Nephron progenitor cell (in vitro differentiated cells): ENCODE measurements around the gene DDX24.

ENCODE experiments used
- DNase-seq: peaks from one replicate; pipeline ENCODE4 v3.0.0; 2021
- H3K27ac Mint-ChIP-seq: 2 replicates; pipeline ENCODE4 v1.8.0; 2021; ENCODE audit warnings: mild to moderate bottlenecking, moderate library complexity, mixed read lengths
- H3K27me3 Mint-ChIP-seq: 2 replicates; pipeline ENCODE4 v1.8.0; 2021; ENCODE audit warnings: mild to moderate bottlenecking, low read depth, mixed read lengths; ENCODE audit not compliant: poor library complexity
- H3K36me3 Mint-ChIP-seq: 2 replicates; pipeline ENCODE4 v1.8.0; 2021; ENCODE audit warnings: low read depth, mixed read lengths
- H3K4me1 Mint-ChIP-seq: 2 replicates; pipeline ENCODE4 v1.8.0; 2021; ENCODE audit warnings: mixed read lengths
- H3K4me3 Mint-ChIP-seq: 2 replicates; pipeline ENCODE4 v1.8.0; 2021; ENCODE audit warnings: mild to moderate bottlenecking, moderate library complexity, mixed read lengths
- H3K9me3 Mint-ChIP-seq: 2 replicates; pipeline ENCODE4 v1.8.0; 2021; ENCODE audit warnings: mild to moderate bottlenecking, moderate library complexity, mixed read lengths
- TF ChIP-seq, protein P1 (sequence below): fragments of 200-600 bp; sonication (generic); IDR thresholded peaks from 2 replicates; pipeline ENCODE4 v1.5.0; 2021; ENCODE audit warnings: antibody characterized with exemption

The DDX24 gene

GRCh38 chr14:94123296-94123695 is 42.3 kb upstream of the DDX24 start:
- no peak overlapping the region for H3K27ac Mint-ChIP-seq
- peaks cover 21% of the 10 kb centered on the region for H3K27me3 Mint-ChIP-seq
- TF ChIP-seq, protein P1, sequence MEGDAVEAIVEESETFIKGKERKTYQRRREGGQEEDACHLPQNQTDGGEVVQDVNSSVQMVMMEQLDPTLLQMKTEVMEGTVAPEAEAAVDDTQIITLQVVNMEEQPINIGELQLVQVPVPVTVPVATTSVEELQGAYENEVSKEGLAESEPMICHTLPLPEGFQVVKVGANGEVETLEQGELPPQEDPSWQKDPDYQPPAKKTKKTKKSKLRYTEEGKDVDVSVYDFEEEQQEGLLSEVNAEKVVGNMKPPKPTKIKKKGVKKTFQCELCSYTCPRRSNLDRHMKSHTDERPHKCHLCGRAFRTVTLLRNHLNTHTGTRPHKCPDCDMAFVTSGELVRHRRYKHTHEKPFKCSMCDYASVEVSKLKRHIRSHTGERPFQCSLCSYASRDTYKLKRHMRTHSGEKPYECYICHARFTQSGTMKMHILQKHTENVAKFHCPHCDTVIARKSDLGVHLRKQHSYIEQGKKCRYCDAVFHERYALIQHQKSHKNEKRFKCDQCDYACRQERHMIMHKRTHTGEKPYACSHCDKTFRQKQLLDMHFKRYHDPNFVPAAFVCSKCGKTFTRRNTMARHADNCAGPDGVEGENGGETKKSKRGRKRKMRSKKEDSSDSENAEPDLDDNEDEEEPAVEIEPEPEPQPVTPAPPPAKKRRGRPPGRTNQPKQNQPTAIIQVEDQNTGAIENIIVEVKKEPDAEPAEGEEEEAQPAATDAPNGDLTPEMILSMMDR, result no peak
- no peaks in the 10 kb centered on the region for H3K4me1 Mint-ChIP-seq
- no peak overlapping the region for H3K4me3 Mint-ChIP-seq
- peaks cover 34% of the 10 kb centered on the region for H3K9me3 Mint-ChIP-seq
- H3K36me3 Mint-ChIP-seq, result no peaks in the 10 kb centered on the region
- no peak for DNase-seq

DNA sequence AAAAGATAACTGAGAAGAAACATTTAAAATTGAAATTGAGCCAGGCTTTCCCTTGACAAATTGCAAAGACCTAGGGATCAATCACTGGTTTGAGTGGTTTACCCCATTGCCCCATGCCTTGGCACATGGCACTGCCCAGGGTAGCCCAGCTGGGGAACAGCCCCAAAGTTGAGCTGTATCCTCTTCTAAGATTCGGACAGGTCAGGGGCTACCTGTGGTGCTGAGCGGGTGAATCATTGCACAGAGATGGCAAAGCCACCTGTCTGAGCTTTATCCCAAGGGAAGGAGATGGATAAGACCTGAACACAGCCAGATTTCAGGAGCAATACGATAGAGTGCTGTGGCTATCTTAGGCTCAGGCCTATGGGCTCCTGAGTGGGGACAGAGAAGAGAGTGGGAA is 41.4 kb upstream of the DDX24 start:
- H3K36me3 Mint-ChIP-seq, result no peaks in the 10 kb centered on the region
- peaks cover 21% of the 10 kb centered on the region for H3K27me3 Mint-ChIP-seq
- peaks cover 34% of the 10 kb centered on the region for H3K9me3 Mint-ChIP-seq
- H3K4me3 Mint-ChIP-seq, result no peak overlapping the region
- TF ChIP-seq, protein P1, result no peak
- peaks cover 5% of the 10 kb centered on the region for H3K4me1 Mint-ChIP-seq
- DNase-seq, result no peak
- no peak overlapping the region for H3K27ac Mint-ChIP-seq

- H3K4me1 Mint-ChIP-seq, result peaks cover 15% of the 10 kb centered on the region
- no peak overlapping the region for H3K4me3 Mint-ChIP-seq
- peaks cover 21% of the 10 kb centered on the region for H3K27me3 Mint-ChIP-seq
- H3K27ac Mint-ChIP-seq, result no peak overlapping the region
- DNase-seq, result no peak
- H3K36me3 Mint-ChIP-seq, result no peaks in the 10 kb centered on the region
- TF ChIP-seq, protein P1, result no peak
- peaks cover 34% of the 10 kb centered on the region for H3K9me3 Mint-ChIP-seq
Measured at GRCh38 chr14:94121485-94121884, 40.5 kb upstream of the DDX24 start.

GRCh38 chr14:94120667-94121340 is 39.8 kb upstream of the DDX24 start:
- Mint-ChIP-seq H3K27me3 (peaks cover 21% of the 10 kb centered on the region), H3K36me3 (no peaks in the 10 kb centered on the region), H3K9me3 (peaks cover 34% of the 10 kb centered on the region), H3K27ac (no peak overlapping the region), H3K4me3 (no peak overlapping the region), H3K4me1 (peaks cover 17% of the 10 kb centered on the region)
- no peak for DNase-seq
- TF ChIP-seq, protein P1, result no peak

- peaks cover 19% of the 10 kb centered on the region for H3K27me3 Mint-ChIP-seq
- TF ChIP-seq, protein P1, result no peak
- no peak overlapping the region for H3K4me3 Mint-ChIP-seq
- no peak overlapping the region for H3K27ac Mint-ChIP-seq
- H3K4me1 Mint-ChIP-seq, result peaks cover 32% of the 10 kb centered on the region
- no peak for DNase-seq
- H3K9me3 Mint-ChIP-seq, result peaks cover 34% of the 10 kb centered on the region
- no peaks in the 10 kb centered on the region for H3K36me3 Mint-ChIP-seq
Measured at GRCh38 chr14:94119071-94119470, 38.1 kb upstream of the DDX24 start.

- no peak for DNase-seq
- Mint-ChIP-seq H3K36me3 (no peaks in the 10 kb centered on the region), H3K27me3 (peaks cover 15% of the 10 kb centered on the region), H3K27ac (no peak overlapping the region), H3K9me3 (peaks cover 28% of the 10 kb centered on the region), H3K4me3 (no peak overlapping the region), H3K4me1 (peaks cover 40% of the 10 kb centered on the region)
- TF ChIP-seq, protein P1, result no peak
Measured at GRCh38 chr14:94117856-94118255, 36.9 kb upstream of the DDX24 start.
